ENCODE measurements around the gene GPR89A. TPM values are rescaled to one million over a fixed set of nuclear protein-coding genes. Genes with fewer than 3 reads are reported as not detected.
"Not testable (repeated sequence)": the region's sequence is repeated elsewhere in the genome, so short reads cannot be mapped to it uniquely, and the experiment has no call there.

GPR89A gene
- 24.3 TPM for polyA plus RNA-seq (2013)

GRCh38 chr1:145607833-145608733 is at the start of gene GPR89A:
TSS of gene GPR89A (plus strand) at chr1:145607988. CDS start at chr1:145608134, 146 bp downstream.
- H3K4me1 ChIP-seq (ENCODE audit: control extremely low read depth in 1 of 4, control insufficient read depth in 4 of 4, insufficient read depth in 4 of 4, low read length in 3 of 4); CTCF ChIA-PET; H3K9me3 ChIP-seq (ENCODE audit: control extremely low read depth in 1 of 5, control insufficient read depth in 4 of 5, insufficient read depth in 2 of 5, low read depth in 1 of 5, low read length in 4 of 5); H3K36me3 ChIP-seq (ENCODE audit: control insufficient read depth in 4 of 4, insufficient read depth in 4 of 4, low read length in 3 of 4); POLR2A ChIA-PET; H3K27me3 ChIP-seq (replicated peaks in 2 of 5; ENCODE audit: control insufficient read depth in 4 of 5, insufficient read depth in 5 of 5, low read length in 4 of 5): not testable (repeated sequence)
- peak within 1 kb of the TSS; percentile 67 to 98 (median 82) for H3K4me3 ChIP-seq (ENCODE audit: control insufficient read depth in 1 of 7, extremely low read depth in 1 of 7, insufficient read depth in 4 of 7, low read depth in 2 of 7, low read length in 6 of 7)
- WGBS (ENCODE audit: insufficient coverage) = 0% methylated on average over 30 of the region's 71 CpGs
- DNase-seq = peak; percentile 91 to 96 (median 95)
- peak within 1 kb of the TSS in 1 of 2 experiments; percentile 86 for H3K27ac ChIP-seq (ENCODE audit: insufficient read depth in 1 of 2, low read depth in 1 of 2, low read length in 2 of 2, poor library complexity in 1 of 2, severe bottlenecking in 2 of 2)

- WGBS (ENCODE audit: insufficient coverage) = no CpG with 5 or more reads among the region's 5 CpGs
- DNase-seq; H3K4me3 ChIP-seq (ENCODE audit: control insufficient read depth in 1 of 7, extremely low read depth in 1 of 7, insufficient read depth in 4 of 7, low read depth in 2 of 7, low read length in 6 of 7); H3K27ac ChIP-seq (ENCODE audit: insufficient read depth in 1 of 2, low read depth in 1 of 2, low read length in 2 of 2, poor library complexity in 1 of 2, severe bottlenecking in 2 of 2); CTCF ChIA-PET; H3K27me3 ChIP-seq (replicated peaks in 2 of 5; ENCODE audit: control insufficient read depth in 4 of 5, insufficient read depth in 5 of 5, low read length in 4 of 5); H3K36me3 ChIP-seq (ENCODE audit: control insufficient read depth in 4 of 4, insufficient read depth in 4 of 4, low read length in 3 of 4); POLR2A ChIA-PET; H3K4me1 ChIP-seq (ENCODE audit: control extremely low read depth in 1 of 4, control insufficient read depth in 4 of 4, insufficient read depth in 4 of 4, low read length in 3 of 4); H3K9me3 ChIP-seq (ENCODE audit: control extremely low read depth in 1 of 5, control insufficient read depth in 4 of 5, insufficient read depth in 2 of 5, low read depth in 1 of 5, low read length in 4 of 5): not testable (repeated sequence)
Observed at GRCh38 chr1:145586820-145587219, 21.0 kb upstream of the GPR89A start.

GRCh38 chr1:145590806-145591205 is 17.0 kb upstream of the GPR89A start:
- H3K36me3 ChIP-seq (ENCODE audit: control insufficient read depth in 4 of 4, insufficient read depth in 4 of 4, low read length in 3 of 4); H3K27me3 ChIP-seq (replicated peaks in 2 of 5; ENCODE audit: control insufficient read depth in 4 of 5, insufficient read depth in 5 of 5, low read length in 4 of 5); H3K9me3 ChIP-seq (ENCODE audit: control extremely low read depth in 1 of 5, control insufficient read depth in 4 of 5, insufficient read depth in 2 of 5, low read depth in 1 of 5, low read length in 4 of 5); H3K4me1 ChIP-seq (ENCODE audit: control extremely low read depth in 1 of 4, control insufficient read depth in 4 of 4, insufficient read depth in 4 of 4, low read length in 3 of 4); DNase-seq; POLR2A ChIA-PET; H3K4me3 ChIP-seq (ENCODE audit: control insufficient read depth in 1 of 7, extremely low read depth in 1 of 7, insufficient read depth in 4 of 7, low read depth in 2 of 7, low read length in 6 of 7); CTCF ChIA-PET; H3K27ac ChIP-seq (ENCODE audit: insufficient read depth in 1 of 2, low read depth in 1 of 2, low read length in 2 of 2, poor library complexity in 1 of 2, severe bottlenecking in 2 of 2): not testable (repeated sequence)
- no CpG with 5 or more reads among the region's 7 CpGs for WGBS (ENCODE audit: insufficient coverage)

- H3K4me3 ChIP-seq (ENCODE audit: control insufficient read depth in 1 of 7, extremely low read depth in 1 of 7, insufficient read depth in 4 of 7, low read depth in 2 of 7, low read length in 6 of 7); H3K9me3 ChIP-seq (ENCODE audit: control extremely low read depth in 1 of 5, control insufficient read depth in 4 of 5, insufficient read depth in 2 of 5, low read depth in 1 of 5, low read length in 4 of 5); POLR2A ChIA-PET; DNase-seq; H3K27ac ChIP-seq (ENCODE audit: insufficient read depth in 1 of 2, low read depth in 1 of 2, low read length in 2 of 2, poor library complexity in 1 of 2, severe bottlenecking in 2 of 2); CTCF ChIA-PET; H3K27me3 ChIP-seq (replicated peaks in 2 of 5; ENCODE audit: control insufficient read depth in 4 of 5, insufficient read depth in 5 of 5, low read length in 4 of 5); H3K4me1 ChIP-seq (ENCODE audit: control extremely low read depth in 1 of 4, control insufficient read depth in 4 of 4, insufficient read depth in 4 of 4, low read length in 3 of 4); H3K36me3 ChIP-seq (ENCODE audit: control insufficient read depth in 4 of 4, insufficient read depth in 4 of 4, low read length in 3 of 4): not testable (repeated sequence)
Observed at GRCh38 chr1:145592347-145592746, 15.4 kb upstream of the GPR89A start.

- H3K27me3 ChIP-seq (replicated peaks in 2 of 5; ENCODE audit: control insufficient read depth in 4 of 5, insufficient read depth in 5 of 5, low read length in 4 of 5); H3K36me3 ChIP-seq (ENCODE audit: control insufficient read depth in 4 of 4, insufficient read depth in 4 of 4, low read length in 3 of 4); H3K9me3 ChIP-seq (ENCODE audit: control extremely low read depth in 1 of 5, control insufficient read depth in 4 of 5, insufficient read depth in 2 of 5, low read depth in 1 of 5, low read length in 4 of 5); CTCF ChIA-PET; DNase-seq; H3K27ac ChIP-seq (ENCODE audit: insufficient read depth in 1 of 2, low read depth in 1 of 2, low read length in 2 of 2, poor library complexity in 1 of 2, severe bottlenecking in 2 of 2); H3K4me3 ChIP-seq (ENCODE audit: control insufficient read depth in 1 of 7, extremely low read depth in 1 of 7, insufficient read depth in 4 of 7, low read depth in 2 of 7, low read length in 6 of 7); POLR2A ChIA-PET; H3K4me1 ChIP-seq (ENCODE audit: control extremely low read depth in 1 of 4, control insufficient read depth in 4 of 4, insufficient read depth in 4 of 4, low read length in 3 of 4): not testable (repeated sequence)
Observed at GRCh38 chr1:145595421-145595820, 12.4 kb upstream of the GPR89A start.

- DNase-seq; H3K4me1 ChIP-seq (ENCODE audit: control extremely low read depth in 1 of 4, control insufficient read depth in 4 of 4, insufficient read depth in 4 of 4, low read length in 3 of 4); H3K4me3 ChIP-seq (ENCODE audit: control insufficient read depth in 1 of 7, extremely low read depth in 1 of 7, insufficient read depth in 4 of 7, low read depth in 2 of 7, low read length in 6 of 7); H3K9me3 ChIP-seq (ENCODE audit: control extremely low read depth in 1 of 5, control insufficient read depth in 4 of 5, insufficient read depth in 2 of 5, low read depth in 1 of 5, low read length in 4 of 5); CTCF ChIA-PET; H3K27ac ChIP-seq (ENCODE audit: insufficient read depth in 1 of 2, low read depth in 1 of 2, low read length in 2 of 2, poor library complexity in 1 of 2, severe bottlenecking in 2 of 2); H3K36me3 ChIP-seq (ENCODE audit: control insufficient read depth in 4 of 4, insufficient read depth in 4 of 4, low read length in 3 of 4); POLR2A ChIA-PET; H3K27me3 ChIP-seq (replicated peaks in 2 of 5; ENCODE audit: control insufficient read depth in 4 of 5, insufficient read depth in 5 of 5, low read length in 4 of 5): not testable (repeated sequence)
- 95% methylated on average over 6 of the region's 6 CpGs for WGBS (ENCODE audit: insufficient coverage)
Observed at GRCh38 chr1:145596236-145596635, 11.6 kb upstream of the GPR89A start.

GRCh38 chr1:145599426-145599825 is 8.4 kb upstream of the GPR89A start:
- POLR2A ChIA-PET; H3K4me1 ChIP-seq (ENCODE audit: control extremely low read depth in 1 of 4, control insufficient read depth in 4 of 4, insufficient read depth in 4 of 4, low read length in 3 of 4); CTCF ChIA-PET; H3K9me3 ChIP-seq (ENCODE audit: control extremely low read depth in 1 of 5, control insufficient read depth in 4 of 5, insufficient read depth in 2 of 5, low read depth in 1 of 5, low read length in 4 of 5); H3K27ac ChIP-seq (ENCODE audit: insufficient read depth in 1 of 2, low read depth in 1 of 2, low read length in 2 of 2, poor library complexity in 1 of 2, severe bottlenecking in 2 of 2); H3K4me3 ChIP-seq (ENCODE audit: control insufficient read depth in 1 of 7, extremely low read depth in 1 of 7, insufficient read depth in 4 of 7, low read depth in 2 of 7, low read length in 6 of 7); H3K27me3 ChIP-seq (replicated peaks in 2 of 5; ENCODE audit: control insufficient read depth in 4 of 5, insufficient read depth in 5 of 5, low read length in 4 of 5); DNase-seq; H3K36me3 ChIP-seq (ENCODE audit: control insufficient read depth in 4 of 4, insufficient read depth in 4 of 4, low read length in 3 of 4): not testable (repeated sequence)
- whole genome bisulfite sequencing (ENCODE audit: insufficient coverage) = 82% methylated on average over 4 of the region's 5 CpGs
